ENCODE results near the gene COL4A1.

COL4A1 gene

DNA sequence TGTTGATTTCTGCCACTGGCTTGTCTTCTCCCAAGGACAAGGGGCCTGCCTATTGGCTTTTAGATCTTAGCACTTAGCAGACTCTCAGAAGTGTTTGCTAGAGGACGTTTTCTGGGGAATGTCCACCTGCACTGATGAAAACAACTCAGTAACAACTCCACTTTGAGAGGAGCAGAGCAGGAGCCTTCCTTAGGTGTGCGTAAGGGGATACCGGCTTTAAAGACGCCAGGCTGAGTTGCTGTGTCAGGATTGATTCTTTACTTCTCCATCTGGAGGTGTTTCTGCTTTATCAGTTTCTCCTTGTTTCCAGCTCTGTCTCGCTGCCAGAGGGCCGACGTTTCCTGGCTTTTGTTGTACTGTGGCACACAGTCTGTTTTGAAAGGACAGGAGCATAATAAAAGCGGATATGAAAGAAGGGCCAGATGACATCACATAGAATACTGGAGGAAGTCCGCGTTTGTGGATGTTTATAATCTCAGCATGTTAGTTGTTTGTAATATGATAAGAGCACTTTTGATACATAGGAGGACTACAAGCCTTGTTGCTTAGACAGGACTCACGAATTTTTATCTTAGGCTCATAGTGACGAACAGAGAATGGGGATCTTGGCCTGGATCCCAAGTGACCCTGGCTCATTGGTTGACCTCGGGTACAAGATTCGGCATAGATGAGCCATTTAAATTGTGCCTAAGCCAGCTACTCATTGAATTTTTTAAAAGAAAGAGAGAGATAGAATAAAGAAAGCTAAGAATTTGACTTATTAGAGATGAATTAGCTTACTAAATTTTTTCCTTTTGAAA lies 34.7 kb upstream of the COL4A1 start:
- DNase-seq (ENCODE audit: low spot score) = no peak

GRCh38 chr13:110340812-110341444 lies 34.0 kb upstream of the COL4A1 start:
- FAIRE-seq = peak; percentile 67
- DNase-seq (ENCODE audit: low spot score) = peak; percentile 82

More for the DNA sequence above, 34.7 kb upstream of the COL4A1 start:
- FAIRE-seq = no peak

DNA sequence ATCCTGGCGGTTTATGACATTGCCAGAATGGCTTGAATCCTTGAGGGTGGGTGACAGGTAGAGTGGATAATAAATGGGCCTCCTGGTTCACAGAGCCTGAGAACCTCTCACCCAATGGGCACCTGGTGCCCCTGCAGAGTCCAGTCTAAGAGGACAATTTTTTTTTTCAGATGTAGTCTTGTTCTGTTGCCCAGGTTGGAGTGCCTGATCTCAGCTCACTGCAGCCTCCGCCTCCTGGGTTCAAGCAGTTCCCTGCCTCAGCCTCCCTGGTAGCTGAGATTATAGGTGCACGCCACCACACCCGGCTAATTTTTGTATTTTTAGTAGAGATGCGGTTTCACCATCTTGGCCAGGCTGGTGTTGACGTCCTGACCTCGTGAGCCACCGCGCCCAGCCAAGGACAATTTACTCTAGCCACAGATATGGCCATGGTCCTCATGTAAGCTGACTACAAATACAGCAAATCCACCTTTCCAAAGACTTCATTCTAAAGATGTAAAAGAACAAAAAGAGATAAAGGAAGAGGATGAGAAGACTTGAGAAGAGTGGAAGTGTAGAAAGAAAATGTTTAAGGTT lies 33.1 kb upstream of the COL4A1 start:
- DNase-seq (ENCODE audit: low spot score) = no peak
- no peak for FAIRE-seq

GRCh38 chr13:110339263-110339662 lies 32.3 kb upstream of the COL4A1 start:
- no peak for DNase-seq (ENCODE audit: low spot score)
- no peak for FAIRE-seq

GRCh38 chr13:110338441-110339101 lies 31.6 kb upstream of the COL4A1 start:
- no peak for FAIRE-seq

DNA sequence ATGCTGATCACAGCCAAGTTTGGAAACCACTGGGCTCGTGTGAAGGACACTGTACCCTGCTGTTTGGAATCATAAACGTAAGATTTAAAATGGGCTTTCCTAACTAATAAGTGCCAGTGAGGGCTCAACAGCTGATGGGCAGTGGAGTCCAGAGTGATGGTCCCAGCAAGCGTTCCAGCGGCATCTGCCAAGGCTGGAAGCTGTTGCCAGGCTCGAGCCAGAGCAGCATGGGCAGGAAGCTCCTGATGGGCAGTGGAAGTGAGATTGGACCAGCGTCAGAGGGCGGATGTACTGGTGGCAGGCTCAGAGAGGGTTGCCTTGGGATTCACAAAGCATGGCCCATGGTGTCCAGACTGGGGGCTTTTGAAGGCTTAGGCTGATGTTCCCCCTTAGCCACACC lies 30.3 kb upstream of the COL4A1 start:
- no peak for FAIRE-seq
- no peak for DNase-seq (ENCODE audit: low spot score)

More at GRCh38 chr13:110338441-110339101, 31.6 kb upstream of the COL4A1 start:
- DNase-seq (ENCODE audit: low spot score) = no peak

- FAIRE-seq (no peak), DNase-seq (ENCODE audit: low spot score) (no peak)
Observed at GRCh38 chr13:110336681-110337080, 29.7 kb upstream of the COL4A1 start.

GRCh38 chr13:110336108-110336507 lies 29.2 kb upstream of the COL4A1 start:
- no peak for FAIRE-seq
- no peak for DNase-seq (ENCODE audit: low spot score)

DNA sequence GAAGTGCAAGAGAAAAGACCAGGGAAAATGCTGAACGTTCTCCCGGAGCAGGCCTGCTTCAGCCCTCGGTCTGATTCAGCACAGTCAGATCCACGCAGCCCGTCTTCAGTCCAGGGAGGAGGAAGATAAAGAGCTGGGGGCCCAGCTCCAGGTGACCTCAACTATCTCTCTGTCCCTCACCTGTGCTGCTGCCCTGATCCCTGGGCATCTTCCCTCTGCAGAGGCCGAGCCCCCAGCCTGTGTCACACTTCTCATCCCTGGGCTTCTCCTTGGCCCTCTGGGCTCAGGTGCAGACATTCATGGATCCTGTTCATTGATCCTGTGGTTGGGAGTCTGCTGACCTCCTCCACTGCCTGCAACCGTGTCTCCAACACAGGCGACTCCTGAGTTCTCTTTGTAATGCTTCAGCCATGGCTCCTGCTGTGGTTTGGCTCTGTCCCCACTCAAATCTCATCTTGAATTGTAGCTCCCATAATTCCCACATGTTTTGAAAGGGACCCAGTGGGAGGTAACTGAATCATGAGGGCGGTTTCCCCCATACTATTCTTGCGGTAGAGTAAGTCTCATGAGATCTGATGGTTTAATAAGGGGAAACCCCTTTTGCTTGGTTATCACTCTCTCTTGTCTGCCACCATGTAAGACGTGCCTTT lies 28.0 kb upstream of the COL4A1 start:
- no peak for FAIRE-seq
- DNase-seq (ENCODE audit: low spot score) = peak; percentile 33

GRCh38 chr13:110334256-110334655 lies 27.3 kb upstream of the COL4A1 start:
- no peak for FAIRE-seq
- peak; percentile 62 for DNase-seq (ENCODE audit: low spot score)

DNA sequence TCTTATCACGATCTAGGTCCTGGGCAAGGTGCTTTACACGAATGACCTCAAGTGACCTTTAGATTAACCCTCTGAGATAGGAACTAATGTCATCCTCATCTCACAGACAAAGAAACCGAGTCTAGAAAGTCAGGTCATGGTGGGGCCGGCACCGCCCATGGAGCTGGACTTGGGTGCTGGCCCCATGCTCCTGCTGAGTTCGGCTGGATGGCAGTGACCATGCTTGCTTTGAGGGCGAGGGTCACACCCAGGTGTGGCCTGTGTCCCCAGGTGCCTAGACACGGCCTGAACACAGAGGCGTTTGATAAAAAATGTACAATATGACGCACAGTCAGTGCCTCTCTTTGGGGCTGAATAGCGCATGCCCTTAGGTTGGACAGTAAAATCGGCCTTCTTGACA lies 26.9 kb upstream of the COL4A1 start:
- FAIRE-seq (no peak), DNase-seq (ENCODE audit: low spot score) (no peak)

GRCh38 chr13:110332750-110333149 lies 25.8 kb upstream of the COL4A1 start:
- DNase-seq (ENCODE audit: low spot score) (no peak), FAIRE-seq (no peak)

DNA sequence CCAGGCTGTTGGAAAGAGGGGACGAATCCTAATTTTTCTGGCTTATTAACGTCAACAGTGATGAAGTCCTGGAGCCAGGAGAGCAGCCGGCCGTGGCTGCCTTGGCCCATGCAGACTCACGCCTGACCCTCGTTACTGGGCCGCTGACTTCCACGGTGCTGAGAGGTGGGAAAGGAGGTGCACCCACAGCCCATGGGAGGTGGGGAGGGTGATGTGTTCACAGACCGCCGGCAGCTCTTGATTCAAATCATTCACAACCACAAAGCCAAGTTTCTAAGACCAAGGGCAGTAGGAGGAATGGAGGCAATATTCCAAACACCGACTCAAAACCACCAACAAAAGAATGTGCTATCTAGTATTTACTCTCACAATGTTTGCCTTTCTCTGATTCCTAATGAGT lies 24.4 kb upstream of the COL4A1 start:
- peak; percentile 77 for DNase-seq (ENCODE audit: low spot score)
- FAIRE-seq = peak; percentile 90

DNA sequence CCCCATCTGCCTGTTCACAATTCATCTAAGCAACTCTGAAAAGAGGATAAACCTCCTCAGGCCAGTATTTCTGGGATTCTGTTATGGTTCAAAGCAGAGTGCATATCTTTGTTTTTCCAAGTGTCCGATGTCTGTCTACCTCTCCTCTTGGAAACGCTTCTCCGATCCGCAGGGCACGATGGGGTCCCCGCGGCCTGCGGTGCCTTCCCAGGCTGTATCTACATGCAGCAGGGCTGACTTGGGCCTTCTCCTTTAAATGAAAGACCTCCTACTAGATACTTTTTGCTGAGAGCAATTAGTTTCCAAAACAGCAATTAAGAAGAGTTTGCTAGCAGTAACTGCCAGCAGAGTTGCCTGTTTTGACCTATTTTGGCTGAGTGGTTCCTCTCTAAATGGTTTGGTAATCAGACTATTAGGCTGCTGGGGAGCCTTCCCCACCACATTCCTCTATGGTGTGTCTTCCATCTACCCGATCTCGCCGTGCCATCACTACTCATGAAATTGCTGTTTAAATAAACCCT lies 23.6 kb upstream of the COL4A1 start:
- FAIRE-seq (peak; percentile 66), DNase-seq (ENCODE audit: low spot score) (peak; percentile 54)

DNA sequence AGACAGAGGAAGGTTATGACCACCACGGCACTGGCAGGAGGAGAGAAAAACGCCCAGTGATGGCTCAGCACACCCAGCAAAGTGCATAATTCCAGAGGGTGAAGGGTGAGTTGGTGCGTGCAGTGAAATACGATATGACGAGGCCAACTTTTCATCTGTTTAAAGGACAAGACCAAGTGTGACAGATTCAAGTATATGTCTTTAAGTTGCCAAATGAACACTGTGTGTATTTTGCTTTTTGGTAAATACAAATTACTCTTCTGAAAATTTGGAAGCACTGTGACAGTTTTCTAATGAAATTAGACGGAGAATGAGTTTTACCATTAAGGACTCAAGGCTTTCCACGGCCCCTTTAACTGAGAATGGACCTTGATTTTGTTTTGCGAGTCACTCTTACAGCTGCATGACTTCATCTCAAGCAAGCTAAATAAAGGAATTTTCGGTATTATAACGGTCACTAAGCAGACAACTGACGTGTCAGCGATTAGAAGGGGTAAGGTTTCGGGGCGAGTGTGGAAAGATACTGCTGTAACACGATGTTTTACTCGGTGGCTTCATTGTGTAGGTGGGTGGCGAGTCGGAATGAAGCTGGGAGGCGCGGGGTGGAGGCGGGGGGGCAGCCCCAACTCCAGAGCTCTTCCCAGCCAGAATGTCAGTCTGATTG lies 23.0 kb upstream of the COL4A1 start:
- FAIRE-seq = peak; percentile 40
- DNase-seq (ENCODE audit: low spot score) = peak; percentile 76

DNA sequence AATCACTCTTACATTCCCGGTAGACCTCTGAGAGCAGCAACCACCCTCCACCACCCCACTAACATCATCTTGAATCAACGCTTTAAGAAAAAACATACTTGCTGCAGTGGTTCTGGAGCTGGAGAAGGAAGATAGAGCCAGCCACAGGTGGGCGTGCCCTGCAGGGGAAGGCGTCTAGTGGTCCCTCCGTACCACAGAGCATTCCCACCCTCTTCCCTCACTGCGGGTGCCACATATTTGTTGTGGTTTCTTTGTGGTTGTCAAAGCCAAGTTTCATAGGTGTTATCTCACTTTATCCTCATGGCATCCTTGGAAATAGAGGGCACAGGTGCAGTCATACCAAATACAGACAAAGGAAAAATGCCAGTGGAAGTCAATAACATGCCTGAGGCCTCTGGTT lies 22.3 kb upstream of the COL4A1 start:
- DNase-seq (ENCODE audit: low spot score) (peak; percentile 38), FAIRE-seq (no peak)

GRCh38 chr13:110328573-110328972 lies 21.6 kb upstream of the COL4A1 start:
- FAIRE-seq = no peak
- DNase-seq (ENCODE audit: low spot score) = no peak

- DNase-seq (ENCODE audit: low spot score) = peak; percentile 46
- no peak for FAIRE-seq
Observed at GRCh38 chr13:110327051-110327721, 20.2 kb upstream of the COL4A1 start.

GRCh38 chr13:110326263-110326904 lies 19.4 kb upstream of the COL4A1 start:
- DNase-seq (ENCODE audit: low spot score) (no peak), FAIRE-seq (no peak)

All from RCC 7860 (cell line).